Activated effector memory CD4-positive, alpha-beta T cell treated with Interleukin-2 at 50 U/mL for 16 hours (primary cell): Measurements from ENCODE around the gene SPCS2.
"Not testable (repeated sequence)": the region's sequence is repeated elsewhere in the genome, so short reads cannot be mapped to it uniquely, and the experiment has no call there.

Experiments
- DNase-seq: peaks from one replicate; pipeline ENCODE4 v3.0.0-alpha.2; 2020

Gene SPCS2

GRCh38 chr11:74950374-74950969 lies 1.4 kb downstream of the SPCS2 start:
- DNase-seq: no peak

- no peak for DNase-seq
Measured at GRCh38 chr11:74951226-74951625, 2.2 kb downstream of the SPCS2 start.

GRCh38 chr11:74952752-74953151 lies 3.7 kb downstream of the SPCS2 start:
- no peak for DNase-seq

GRCh38 chr11:74953451-74953850 lies 4.4 kb downstream of the SPCS2 start:
- no peak for DNase-seq

- DNase-seq: no peak
Measured at GRCh38 chr11:74954199-74954598, 5.1 kb downstream of the SPCS2 start.

GRCh38 chr11:74956397-74957015 lies 7.4 kb downstream of the SPCS2 start:
- no peak for DNase-seq

GRCh38 chr11:74957937-74958629 lies 9.0 kb downstream of the SPCS2 start:
- DNase-seq: no peak

GRCh38 chr11:74960128-74960527 lies 11.1 kb downstream of the SPCS2 start:
- DNase-seq: not testable (repeated sequence)

- DNase-seq: no peak
Measured at GRCh38 chr11:74966651-74967050, 17.6 kb downstream of the SPCS2 start.

- no peak for DNase-seq
Measured at GRCh38 chr11:74970852-74971395, 21.9 kb downstream of the SPCS2 start.

- no peak for DNase-seq
Measured at GRCh38 chr11:74971424-74971823, 22.4 kb downstream of the SPCS2 start.

GRCh38 chr11:74978041-74978440 lies 29.0 kb downstream of the SPCS2 start:
- DNase-seq: no peak

- no peak for DNase-seq
Measured at GRCh38 chr11:74980634-74981033, 31.6 kb downstream of the SPCS2 start.

GRCh38 chr11:74981888-74982287 lies 32.8 kb downstream of the SPCS2 start:
- no peak for DNase-seq

- DNase-seq: no peak
Measured at GRCh38 chr11:74984070-74984469, 35.0 kb downstream of the SPCS2 start.

GRCh38 chr11:74984730-74985129 lies 35.7 kb downstream of the SPCS2 start:
- DNase-seq: no peak

GRCh38 chr11:74988541-74989259 lies 39.6 kb downstream of the SPCS2 start, which contains the start of gene NEU3:
NEU3 (plus strand) TSS chr11:74988933; CDS start chr11:74989061, 128 bp downstream.
- peak; percentile 77 for DNase-seq

GRCh38 chr11:74989260-74989638 lies 40.2 kb downstream of the SPCS2 start:
- DNase-seq: no peak

- not testable (repeated sequence) for DNase-seq
Measured at GRCh38 chr11:74990150-74990549, 41.1 kb downstream of the SPCS2 start.

GRCh38 chr11:74990941-74991340 lies 41.9 kb downstream of the SPCS2 start:
- no peak for DNase-seq

- no peak for DNase-seq
Measured at GRCh38 chr11:74992852-74993251, 43.8 kb downstream of the SPCS2 start.

GRCh38 chr11:75000975-75001354 lies 51.9 kb downstream of the SPCS2 start:
- DNase-seq: no peak

GRCh38 chr11:75001686-75002085 lies 52.6 kb downstream of the SPCS2 start:
- no peak for DNase-seq
